GM12878 (cell line): ENCODE measurements around the gene UVRAG. TPM values are rescaled to one million over a fixed set of nuclear protein-coding genes. Genes with fewer than 3 reads are reported as not detected.

Source experiments
- ATAC-seq: fragments of 200-7000 bp; cut with Tn5 transposase; 3 replicates; pipeline ENCODE4 v1.9.1; 2020; ENCODE audit warnings: mild to moderate bottlenecking, moderate library complexity
- BruUV-seq: library from RNA; stranded (reverse); fragments of 400-500 nt; replicated peaks from 2 replicates; lab custom pipeline; 2021; lab: Mats Ljungman, UMichigan
- CTCF ChIA-PET: fragments of 300-600 bp; sonication (Branson Sonifier 250); formaldehyde crosslinking; extraction: SDS; loops from one replicate; lab custom pipeline; 2021; ENCODE audit warnings: inconsistent platforms; lab: Yijun Ruan, JAX
- POLR2A ChIA-PET: fragments of 350-600 bp; formaldehyde crosslinking; extraction: SDS; loops from one replicate; lab custom pipeline; 2021; ENCODE audit warnings: inconsistent platforms; lab: Charles Lee
- RAD21 ChIA-PET: fragments of 300-600 bp; sonication (Branson Sonifier 250); formaldehyde crosslinking; loops from one replicate; lab custom pipeline; 2023; ENCODE audit warnings: antibody characterized with exemption; ENCODE audit not compliant: unreplicated experiment; lab: Charles Lee
- SMC1A ChIA-PET: fragments of 300-600 bp; sonication (Branson Sonifier 250); formaldehyde crosslinking; loops from one replicate; lab custom pipeline; 2023; ENCODE audit not compliant: unreplicated experiment, uncharacterized antibody; lab: Charles Lee
- DNase-seq: peaks from one replicate; pipeline ENCODE4 v3.0.0-alpha.2; 2011; ENCODE audit warnings: low read depth, low spot score
- FAIRE-seq: peaks from 3 replicates; lab custom pipeline; 2011; peaks lifted over from hg19 to GRCh38; lab: Jason Lieb, UNC
- H2AFZ ChIP-seq: 2 replicates; pipeline ENCODE4 v1.6.0; 2011; ENCODE audit warnings: low read depth, low read length, control low read depth; ENCODE audit not compliant: control insufficient read depth
- H3K27ac ChIP-seq: 2 replicates; pipeline ENCODE4 v1.5.1; 2011; ENCODE audit warnings: control low read depth; ENCODE audit not compliant: control insufficient read depth, insufficient read depth
- H3K27me3 ChIP-seq, 2 experiments: replicated peaks in 1 of 2; 2 replicates each; pipeline versions ENCODE4 v1.6.0 to v1.6.1; 2011; ENCODE audit warnings: low read length in 1 of 2; ENCODE audit not compliant: control insufficient read depth in 2 of 2, insufficient read depth in 2 of 2
- H3K36me3 ChIP-seq, 2 experiments: 2 replicates each; pipeline ENCODE4 v1.5.1; 2011; ENCODE audit warnings: low read length in 1 of 2; ENCODE audit not compliant: control insufficient read depth in 2 of 2, insufficient read depth in 2 of 2
- H3K4me1 ChIP-seq: 2 replicates; pipeline ENCODE4 v1.6.1; 2011; ENCODE audit warnings: mild to moderate bottlenecking, low read length, moderate library complexity, mixed read lengths; ENCODE audit not compliant: control insufficient read depth, insufficient read depth
- H3K4me2 ChIP-seq: 2 replicates; pipeline ENCODE4 v1.6.0; 2011; ENCODE audit warnings: control low read depth; ENCODE audit not compliant: control insufficient read depth, insufficient read depth
- H3K4me3 ChIP-seq: fragments of 200-600 bp; sonication (generic); 2 replicates; pipeline ENCODE4 v1.5.1; 2016
- H3K79me2 ChIP-seq: 2 replicates; pipeline ENCODE4 v1.6.0; 2011; ENCODE audit warnings: low read length; ENCODE audit not compliant: control insufficient read depth, insufficient read depth
- H3K9ac ChIP-seq: 2 replicates; pipeline ENCODE4 v1.8.0; 2011; ENCODE audit warnings: low read length, control low read depth, mixed read lengths; ENCODE audit not compliant: control insufficient read depth, insufficient read depth
- H3K9me3 ChIP-seq: replicated peaks from 3 replicates; pipeline ENCODE4 v1.5.1; 2011; ENCODE audit warnings: mild to moderate bottlenecking, low read length; ENCODE audit not compliant: control insufficient read depth, insufficient read depth
- H4K20me1 ChIP-seq: 2 replicates; pipeline ENCODE4 v1.6.0; 2011; ENCODE audit not compliant: control insufficient read depth, insufficient read depth
- BACH1 ChIP-seq: fragments of 450-650 bp; IDR thresholded peaks from 2 replicates; pipeline ENCODE4 v1.6.1; 2017; ENCODE audit warnings: mild to moderate bottlenecking, borderline replicate concordance
- BHLHE40 ChIP-seq, 2 experiments: fragments of 450-650 bp in 1 of 2; IDR thresholded peaks; 2 replicates each; pipeline ENCODE4 v1.6.1; 2011 to 2017; ENCODE audit warnings: low read depth in 2 of 2, borderline replicate concordance in 1 of 2, improper control_type of control experiment in 1 of 2, low read length in 1 of 2, mild to moderate bottlenecking in 1 of 2
- CBFB ChIP-seq: IDR thresholded peaks from 2 replicates; pipeline ENCODE4 v1.6.1; 2016; ENCODE audit warnings: antibody characterized with exemption, low read depth
- CEBPB ChIP-seq, 2 experiments: fragments of 150-350 bp in 1 of 2; IDR thresholded peaks; 2 replicates each; pipeline ENCODE4 v1.6.1; 2012 to 2014; ENCODE audit warnings: low read depth in 2 of 2, low read length in 2 of 2, borderline replicate concordance in 1 of 2, inconsistent platforms in 1 of 2
- EGR1 ChIP-seq, 2 experiments: IDR thresholded peaks; 1 replicate in 1 of 2; 2 replicates in 1 of 2; pipeline ENCODE4 v1.6.1; 2011 to 2012; ENCODE audit warnings: low read depth in 2 of 2, low read length in 2 of 2, borderline replicate concordance in 1 of 2, mild to moderate bottlenecking in 1 of 2, moderate library complexity in 1 of 2
- EZH2 ChIP-seq: IDR thresholded peaks from 2 replicates; pipeline ENCODE4 v1.6.1; 2012; ENCODE audit warnings: low read depth, mild to moderate bottlenecking, control low read depth, inconsistent platforms, low read length, borderline replicate concordance; ENCODE audit not compliant: control insufficient read depth
- FOXM1 ChIP-seq: IDR thresholded peaks from 2 replicates; pipeline ENCODE4 v1.6.1; 2012; ENCODE audit warnings: low read depth, mild to moderate bottlenecking, inconsistent platforms, low read length, moderate library complexity
- NKRF ChIP-seq: fragments of 450-650 bp; conservative IDR thresholded peaks from 2 replicates; pipeline ENCODE4 v1.6.1; 2017; ENCODE audit warnings: mild to moderate bottlenecking, moderate library complexity
- PBX3 ChIP-seq: IDR thresholded peaks from 2 replicates; pipeline ENCODE4 v1.6.1; 2011; ENCODE audit warnings: mild to moderate bottlenecking, low read depth, low read length, moderate library complexity; ENCODE audit not compliant: insufficient replicate concordance
- RAD21 ChIP-seq: IDR thresholded peaks from 2 replicates; pipeline ENCODE4 v1.6.1; 2011; ENCODE audit warnings: mild to moderate bottlenecking, low read depth, low read length, moderate library complexity; ENCODE audit not compliant: insufficient read depth
- RCOR1 ChIP-seq: conservative IDR thresholded peaks from 2 replicates; pipeline ENCODE4 v1.6.1; 2012; ENCODE audit warnings: low read depth, low read length, improper control_type of control experiment
- RUNX3 ChIP-seq: IDR thresholded peaks from 2 replicates; pipeline ENCODE4 v1.6.1; 2012; ENCODE audit warnings: low read length, inconsistent platforms
- TARDBP ChIP-seq: IDR thresholded peaks from 2 replicates; pipeline ENCODE4 v1.6.1; 2016; ENCODE audit warnings: borderline replicate concordance
- WRNIP1 ChIP-seq: IDR thresholded peaks from 2 replicates; pipeline ENCODE4 v1.6.1; 2011; ENCODE audit warnings: low read depth, low read length, improper control_type of control experiment, borderline replicate concordance
- YBX1 ChIP-seq: fragments of 450-650 bp; IDR thresholded peaks from 2 replicates; pipeline ENCODE4 v1.6.1; 2016; ENCODE audit warnings: antibody characterized with exemption
- ZNF217 ChIP-seq: fragments of 450-650 bp; IDR thresholded peaks from 2 replicates; pipeline ENCODE4 v1.6.1; 2017; ENCODE audit warnings: antibody characterized with exemption, mild to moderate bottlenecking
- WGBS: methylation state at CpG from one replicate; pipeline ENCODE4 v1.1.6; 2016; ENCODE audit warnings: low lambda C conversion rate; ENCODE audit not compliant: insufficient replicate concordance, insufficient coverage; ENCODE audit errors: missing lambda C conversion rate; 5-methylcytosine and 5-hydroxymethylcytosine counted together
- in situ Hi-C: fragments of 300-500 bp; cut with MboI; formaldehyde crosslinking; loops from 9 replicates; pipeline ENCODE4 v1.14.3; 2018; ENCODE audit warnings: mixed read lengths
- intact Hi-C: fragments of 100-400 bp; cut with micrococcal nuclease; formaldehyde crosslinking; loops from one replicate; pipeline ENCODE4 v1.14.2; 2022; ENCODE audit not compliant: unreplicated experiment
- polyA plus RNA-seq, 11 experiments: library from polyadenylated mRNA; depleted of rRNA in 4 of 11; unstranded in 6 of 11; stranded (reverse) in 5 of 11; fragments of >200 nt; fragmentation: Nextera tagmentation in 4 of 11; fragmentation: Illumina TruSeq in 1 of 11; extraction: Ambion mirVana in 4 of 11; extraction: Trizol in 1 of 11; gene quantifications; 1 replicate in 1 of 11; 2 replicates in 10 of 11; pipeline versions ENCODE4 v1.2.1 to v1.2.3, GENCODE V29; 2011 to 2016; ENCODE audit warnings: inconsistent platforms in 2 of 11, missing spikeins in 2 of 11, low read depth in 1 of 11
- total RNA-seq, 4 experiments: library from RNA; depleted of rRNA in 3 of 4; stranded (reverse); fragments of >200 nt in 3 of 4; fragmentation: Illumina TruSeq in 1 of 4; extraction: Trizol in 1 of 4; gene quantifications; 2 replicates each; pipeline versions ENCODE4 v1.2.1 to v1.2.3, GENCODE V29; 2013 to 2021

The UVRAG gene
- total and polyA plus RNA-seq, 10 of the 15 experiments (the other 5 are each of a cell fraction or from before 2014, with no cell fraction given): 7.0 to 43.4 (median 37.0) TPM

GRCh38 chr11:76139314-76139713 is 324.3 kb downstream of the UVRAG start:
- no peaks in the 10 kb centered on the region for H3K9me3 ChIP-seq
- FAIRE-seq: peak; percentile 35
- no peak overlapping the region for H3K4me3 ChIP-seq
- ChIA-PET RAD21 (interaction anchor here (1.4 kb wide), 1 partner anchor 242 kb away, joined by 4 read pairs; no protein-coding TSS in a partner anchor), CTCF (interaction anchor here (1.6 kb wide), 1 partner anchor 20 kb away, joined by 3 read pairs; no protein-coding TSS in a partner anchor), SMC1A (interaction anchor here (1.8 kb wide), 1 partner anchor 25 kb away, joined by 4 read pairs; no protein-coding TSS in a partner anchor), POLR2A (no interaction called here)
- 84% methylated on average over 2 of the region's 2 CpGs for WGBS
- no peak for DNase-seq
- BruUV-seq: no TSS peak
- TF ChIP-seq NKRF (no peak), FOXM1 (no peak), RUNX3 (no peak), CEBPB (IDR thresholded peaks at IDR 0.05; ENCODE audit: borderline replicate concordance in 1 of 2, low read depth in 2 of 2, low read length in 2 of 2) (no peak), BHLHE40 (IDR thresholded peaks at IDR 0.05; ENCODE audit: borderline replicate concordance in 1 of 2, low read depth in 2 of 2, low read length in 1 of 2) (no peak), TARDBP (no peak), WRNIP1 (no peak), ZNF217 (no peak), EZH2 (no peak), CBFB (no peak), PBX3 (no peak), YBX1 (no peak), RCOR1 (no peak), RAD21 (no peak), BACH1 (no peak), EGR1 (IDR thresholded peaks at IDR 0.05; ENCODE audit: borderline replicate concordance in 1 of 2, low read depth in 2 of 2, low read length in 2 of 2) (no peak)
- no peak overlapping the region for H3K4me2 ChIP-seq
- H3K79me2 ChIP-seq: no peaks in the 10 kb centered on the region
- peaks cover 9 to 43% of the 10 kb centered on the region in 2 experiments for H3K36me3 ChIP-seq
- no peaks in the 10 kb centered on the region for H4K20me1 ChIP-seq
- intact Hi-C loops (no loop called here), in situ Hi-C loops (no loop called here)
- H3K27me3 ChIP-seq: no peaks in the 10 kb centered on the region
- H3K9ac ChIP-seq: no peak overlapping the region
- H3K4me1 ChIP-seq: no peaks in the 10 kb centered on the region
- ATAC-seq: no peak
- no peak overlapping the region for H3K27ac ChIP-seq
- H2AFZ ChIP-seq: no peak overlapping the region
